SK-N-SH (cell line): ENCODE results near the gene DHRS12. TPM values are rescaled to one million over a fixed set of nuclear protein-coding genes. Genes with fewer than 3 reads are reported as not detected.

Experiments used
- CTCF ChIA-PET: fragments of 300-600, 350-600 bp; formaldehyde crosslinking; extraction: SDS; loops from one replicate; lab custom pipeline; 2021; lab: Yijun Ruan, JAX
- POLR2A ChIA-PET: fragments of 350-600 bp; sonication (Branson Sonifier 250); formaldehyde crosslinking; extraction: SDS; loops from one replicate; lab custom pipeline; 2020; ENCODE audit warnings: antibody characterized with exemption, inconsistent platforms; lab: Yijun Ruan, JAX
- DNase-seq: peaks from one replicate; pipeline ENCODE4 v3.0.0; 2012
- H2AFZ ChIP-seq: fragments of 200-600 bp; sonication (generic); 2 replicates; pipeline ENCODE4 v1.8.1; 2016; ENCODE audit warnings: antibody characterized with exemption, mild to moderate bottlenecking, low read depth
- H3F3A ChIP-seq: fragments of 200-600 bp; sonication (generic); replicated peaks from 2 replicates; pipeline ENCODE3; 2016; ENCODE audit warnings: antibody characterized with exemption, mild to moderate bottlenecking; ENCODE audit not compliant: insufficient read depth
- H3K27ac ChIP-seq, 2 experiments: fragments of 200-500 bp in 1 of 2; fragments of 200-600 bp in 1 of 2; sonication (Bioruptor generic) in 1 of 2; sonication (generic), shearing (Covaris generic) in 1 of 2; 2 replicates each; pipeline versions ENCODE4 v1.5.1 to v1.6.1; 2014 to 2016; ENCODE audit warnings: low read depth in 2 of 2, inconsistent platforms in 1 of 2, low read length in 1 of 2, mild to moderate bottlenecking in 1 of 2, mixed read lengths in 1 of 2
- H3K27me3 ChIP-seq: fragments of 200-600 bp; sonication (generic), shearing (Covaris generic); 2 replicates; pipeline ENCODE4 v1.6.1; 2016; ENCODE audit warnings: mixed run types; ENCODE audit not compliant: insufficient read depth
- H3K36me3 ChIP-seq, 2 experiments: fragments of 200-500 bp in 1 of 2; fragments of 200-600 bp in 1 of 2; sonication (Bioruptor generic) in 1 of 2; sonication (generic) in 1 of 2; replicated peaks in 1 of 2; 2 replicates each; pipeline versions ENCODE3 to v1.5.1; 2014 to 2016; ENCODE audit warnings: low read length in 1 of 2, mild to moderate bottlenecking in 1 of 2; ENCODE audit not compliant: insufficient read depth in 2 of 2, control insufficient read depth in 1 of 2
- H3K4me1 ChIP-seq, 2 experiments: fragments of 200-500 bp in 1 of 2; fragments of 200-600 bp in 1 of 2; sonication (Bioruptor generic) in 1 of 2; sonication (generic), shearing (Covaris generic) in 1 of 2; 2 replicates each; pipeline versions ENCODE4 v1.5.1 to v1.6.1; 2014 to 2016; ENCODE audit warnings: low read depth in 1 of 2, low read length in 1 of 2, mixed run types in 1 of 2; ENCODE audit not compliant: insufficient read depth in 2 of 2, control insufficient read depth in 1 of 2
- H3K4me2 ChIP-seq: fragments of 200-600 bp; sonication (generic), shearing (Covaris generic); 2 replicates; pipeline ENCODE4 v1.6.1; 2017; ENCODE audit warnings: mixed run types
- H3K4me3 ChIP-seq, 2 experiments: fragments of 200-500 bp in 1 of 2; fragments of 200-600 bp in 1 of 2; sonication (Bioruptor generic) in 1 of 2; sonication (generic), shearing (Covaris generic) in 1 of 2; 2 replicates each; pipeline versions ENCODE4 v1.5.1 to v1.8.1; 2014 to 2016; ENCODE audit warnings: low read depth in 2 of 2, inconsistent platforms in 1 of 2, low read length in 1 of 2, mild to moderate bottlenecking in 1 of 2, mixed read lengths in 1 of 2, moderate library complexity in 1 of 2
- H3K79me2 ChIP-seq: fragments of 200-600 bp; sonication (generic); 2 replicates; pipeline ENCODE4 v1.8.1; 2017; ENCODE audit warnings: mild to moderate bottlenecking; ENCODE audit not compliant: insufficient read depth
- H3K9ac ChIP-seq: fragments of 200-600 bp; sonication (generic); 2 replicates; pipeline ENCODE4 v1.6.1; 2017; ENCODE audit warnings: mixed run types
- H3K9me2 ChIP-seq: fragments of 200-600 bp; sonication (generic); 2 replicates; pipeline ENCODE4 v1.6.1; 2017; ENCODE audit warnings: mixed run types
- H3K9me3 ChIP-seq: fragments of 200-600 bp; sonication (generic); 2 replicates; pipeline ENCODE4 v1.6.1; 2017; ENCODE audit warnings: mixed run types, mild to moderate bottlenecking, moderate library complexity
- H4K20me1 ChIP-seq: fragments of 200-600 bp; sonication (generic); 2 replicates; pipeline ENCODE4 v1.6.1; 2017; ENCODE audit warnings: mild to moderate bottlenecking, mixed run types; ENCODE audit not compliant: insufficient read depth
- ELF1 ChIP-seq: IDR thresholded peaks from 2 replicates; pipeline ENCODE4 v1.4.0; 2012
- FOXJ3 ChIP-seq: sonication (generic); formaldehyde crosslinking; IDR thresholded peaks from 2 replicates; pipeline ENCODE4 v1.5.1; 2020; ENCODE audit warnings: mild to moderate bottlenecking, missing genetic modification reagents
- FOXM1 ChIP-seq: IDR thresholded peaks from 2 replicates; pipeline ENCODE4 v1.4.0; 2012; ENCODE audit warnings: low read depth, mild to moderate bottlenecking
- GABPA ChIP-seq: IDR thresholded peaks from 2 replicates; pipeline ENCODE4 v1.4.0; 2012; ENCODE audit warnings: low read depth, mild to moderate bottlenecking
- NFIC ChIP-seq: IDR thresholded peaks from 2 replicates; pipeline ENCODE4 v1.4.0; 2012; ENCODE audit warnings: borderline replicate concordance
- NRF1 ChIP-seq: IDR thresholded peaks from 2 replicates; pipeline ENCODE4 v1.6.1; 2012; ENCODE audit warnings: low read depth, mild to moderate bottlenecking, low read length
- RAD21 ChIP-seq: IDR thresholded peaks from 2 replicates; pipeline ENCODE4 v1.6.1; 2012; ENCODE audit warnings: mild to moderate bottlenecking, low read length
- RFX5 ChIP-seq: IDR thresholded peaks from 2 replicates; pipeline ENCODE4 v1.6.1; 2012; ENCODE audit warnings: mild to moderate bottlenecking, improper control_type of control experiment, low read length
- RXRA ChIP-seq: IDR thresholded peaks from 2 replicates; pipeline ENCODE4 v1.4.0; 2012; ENCODE audit warnings: low read depth, mild to moderate bottlenecking, borderline replicate concordance
- SIN3A ChIP-seq: IDR thresholded peaks from 2 replicates; pipeline ENCODE4 v1.6.1; 2012; ENCODE audit warnings: low read depth, mild to moderate bottlenecking, low read length, moderate library complexity, borderline replicate concordance
- SMC3 ChIP-seq: IDR thresholded peaks from 2 replicates; pipeline ENCODE4 v1.6.1; 2012; ENCODE audit warnings: low read depth, low read length, improper control_type of control experiment
- TCF12 ChIP-seq: IDR thresholded peaks from 2 replicates; pipeline ENCODE4 v1.4.0; 2012
- TEAD4 ChIP-seq: IDR thresholded peaks from 2 replicates; pipeline ENCODE4 v1.4.0; 2012; ENCODE audit warnings: mild to moderate bottlenecking, borderline replicate concordance; ENCODE audit not compliant: insufficient read depth
- USF1 ChIP-seq: IDR thresholded peaks from 2 replicates; pipeline ENCODE4 v1.4.0; 2012; ENCODE audit warnings: low read depth, borderline replicate concordance
- USF2 ChIP-seq: fragments of 150-350 bp; IDR thresholded peaks from 2 replicates; pipeline ENCODE4 v1.6.1; 2017; ENCODE audit warnings: antibody characterized with exemption, low read length, low read depth, borderline replicate concordance
- YY1 ChIP-seq: IDR thresholded peaks from 2 replicates; pipeline ENCODE4 v1.4.0; 2012; ENCODE audit warnings: low read depth, mild to moderate bottlenecking
- ZBTB33 ChIP-seq: IDR thresholded peaks from 2 replicates; pipeline ENCODE4 v1.4.0; 2012; ENCODE audit warnings: low read depth, borderline replicate concordance
- WGBS: methylation state at CpG from one replicate; pipeline ENCODE4 v1.1.6; 2017; ENCODE audit warnings: low lambda C conversion rate; 5-methylcytosine and 5-hydroxymethylcytosine counted together
- polyA plus RNA-seq, 3 experiments: library from polyadenylated mRNA; depleted of rRNA; stranded (reverse); fragments of >200 nt; gene quantifications; 2 replicates each; pipeline ENCODE4 v1.2.3, GENCODE V29; 2012

Gene DHRS12
- polyA plus RNA-seq, 1 of the 3 experiments (the other 2 are of a cell fraction): 9.6 TPM

- TF ChIP-seq RFX5: no peak
- TF ChIP-seq FOXJ3 (CRISPR knock-in tag): no peak
- TF ChIP-seq YY1: no peak
- TF ChIP-seq NRF1: no peak
- TF ChIP-seq RXRA: no peak
These were observed 6.1 kb downstream of the DHRS12 start (continued) for GRCh38 chr13:51797664-51798488.

- Histone ChIP-seq H4K20me1 (no peaks in the 10 kb centered on the region), H3K36me3 (no peaks in the 10 kb centered on the region), H3K4me3 (no peak overlapping the region), H3K9ac (no peak overlapping the region), H3F3A (peaks cover 8% of the 10 kb centered on the region), H3K4me1 (peaks cover 6 to 31% of the 10 kb centered on the region in 2 experiments; a peak in 3 of 4 replicates), H3K9me2 (no peaks in the 10 kb centered on the region), H3K79me2 (no peaks in the 10 kb centered on the region), H3K4me2 (no peak overlapping the region), H3K27ac (no peak overlapping the region; a peak in 1 of 4 replicates), H3K27me3 (no peaks in the 10 kb centered on the region), H2AFZ (no peak overlapping the region), H3K9me3 (no peaks in the 10 kb centered on the region)
- ChIA-PET CTCF (interaction anchor here (0.7 to 4.8 kb wide), 17 partner anchors 9 to 510 kb away, joined by 3 to 80 read pairs (median 8); no protein-coding TSS in a partner anchor), POLR2A (interaction anchor here (1.9 to 3.1 kb wide), 2 partner anchors 212 to 343 kb away, joined by 7 to 26 read pairs; partner anchors contain the start of genes INTS6 and WDFY2)
- DNase-seq: no peak
- WGBS: 93% methylated on average over 7 of the region's 7 CpGs
- no peak for TF ChIP-seq GABPA
- no peak for TF ChIP-seq SIN3A
- TF ChIP-seq ELF1: no peak
- TF ChIP-seq RAD21: no peak
- TF ChIP-seq SMC3: no peak
- TF ChIP-seq ZBTB33: no peak
- no peak for TF ChIP-seq USF1
- TF ChIP-seq TCF12: no peak
- no peak for TF ChIP-seq USF2
- no peak for TF ChIP-seq NFIC
- TF ChIP-seq TEAD4: no peak
- TF ChIP-seq FOXM1: no peak
These were observed 7.4 kb downstream of the DHRS12 start for GRCh38 chr13:51796546-51796945.
